Common myeloid progenitor, CD34-positive (primary cell): ENCODE data around the gene TRIM14.
"Not testable (repeated sequence)": the region's sequence is repeated elsewhere in the genome, so short reads cannot be mapped to it uniquely, and the experiment has no call there.

ENCODE experiments used
- CTCF ChIA-PET: fragments of 350-600 bp; sonication (Branson Sonifier 250); formaldehyde crosslinking; loops from one replicate; lab custom pipeline; 2021; ENCODE audit warnings: antibody characterized with exemption; lab: Charles Lee
- POLR2A ChIA-PET: fragments of 350-600 bp; sonication (Branson Sonifier 250); formaldehyde crosslinking; loops from one replicate; lab custom pipeline; 2021; ENCODE audit warnings: antibody characterized with exemption; lab: Charles Lee
- DNase-seq, 3 donors: peaks; one replicate each; pipeline versions ENCODE4 v3.0.0 to v3.0.0-alpha.2; 2013
- H3K27ac ChIP-seq, 2 experiments: 1 replicate in 1 of 2; 2 replicates in 1 of 2; pipeline ENCODE4 v1.7.0; 2013; ENCODE audit warnings: inconsistent platforms in 2 of 2, low read length in 2 of 2, mild to moderate bottlenecking in 2 of 2, low read depth in 1 of 2, moderate library complexity in 1 of 2; ENCODE audit not compliant: severe bottlenecking in 2 of 2, insufficient read depth in 1 of 2, poor library complexity in 1 of 2
- H3K27me3 ChIP-seq, 5 experiments: replicated peaks in 2 of 5; 1 replicate in 3 of 5; 2 replicates in 2 of 5; pipeline versions ENCODE4 v1.6.1 to v1.7.0; 2013; ENCODE audit warnings: low read length in 4 of 5, mild to moderate bottlenecking in 2 of 5, moderate library complexity in 2 of 5, inconsistent platforms in 1 of 5; ENCODE audit not compliant: insufficient read depth in 5 of 5, control insufficient read depth in 4 of 5
- H3K36me3 ChIP-seq, 4 experiments: 1 replicate in 2 of 4; 2 replicates in 2 of 4; pipeline versions ENCODE4 v1.6.1 to v1.7.0; 2013; ENCODE audit warnings: low read length in 3 of 4, control low read depth in 1 of 4, mild to moderate bottlenecking in 1 of 4; ENCODE audit not compliant: control insufficient read depth in 4 of 4, insufficient read depth in 4 of 4
- H3K4me1 ChIP-seq, 4 experiments: 1 replicate in 3 of 4; 2 replicates in 1 of 4; pipeline versions ENCODE4 v1.6.1 to v1.7.1; 2013; ENCODE audit warnings: low read length in 3 of 4, mild to moderate bottlenecking in 3 of 4, control low read depth in 1 of 4, inconsistent platforms in 1 of 4, moderate library complexity in 1 of 4; ENCODE audit not compliant: control insufficient read depth in 4 of 4, insufficient read depth in 4 of 4; ENCODE audit errors: control extremely low read depth in 1 of 4
- H3K4me3 ChIP-seq, 7 experiments: 1 replicate in 4 of 7; 2 replicates in 3 of 7; pipeline versions ENCODE4 v1.5.1 to v1.7.0; 2013; ENCODE audit warnings: mild to moderate bottlenecking in 7 of 7, low read length in 6 of 7, moderate library complexity in 6 of 7, inconsistent platforms in 2 of 7, low read depth in 2 of 7, control low read depth in 1 of 7; ENCODE audit not compliant: insufficient read depth in 4 of 7, control insufficient read depth in 1 of 7; ENCODE audit errors: extremely low read depth in 1 of 7
- H3K9me3 ChIP-seq, 5 experiments: 1 replicate in 4 of 5; 2 replicates in 1 of 5; pipeline versions ENCODE4 v1.6.1 to v1.7.1; 2013; ENCODE audit warnings: low read length in 4 of 5, mild to moderate bottlenecking in 2 of 5, inconsistent platforms in 1 of 5, low read depth in 1 of 5, moderate library complexity in 1 of 5; ENCODE audit not compliant: control insufficient read depth in 4 of 5, insufficient read depth in 2 of 5; ENCODE audit errors: control extremely low read depth in 1 of 5
- WGBS: methylation state at CpG from one replicate; pipeline ENCODE4 v1.1.5; 2013; ENCODE audit not compliant: insufficient coverage; 5-methylcytosine and 5-hydroxymethylcytosine counted together

The TRIM14 gene

DNA sequence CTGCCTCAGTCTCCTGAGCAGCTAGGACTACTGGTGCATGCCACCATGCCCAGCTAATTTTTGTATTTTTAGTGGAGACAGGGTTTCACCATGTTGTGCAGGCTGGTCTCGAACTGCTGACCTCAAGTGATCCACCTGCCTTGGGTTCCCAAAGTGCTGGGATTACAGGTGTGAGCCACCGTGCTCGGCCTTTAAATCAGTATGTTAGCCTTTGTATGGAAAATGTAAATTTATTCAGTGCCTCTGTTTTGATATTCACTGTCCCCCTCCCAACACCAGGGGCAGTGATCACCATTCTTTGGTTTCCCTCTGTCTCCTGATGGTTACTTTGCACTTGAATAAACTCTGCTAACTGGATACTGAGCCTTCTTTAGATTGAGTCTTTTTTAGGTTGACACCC is 28.3 kb downstream of the TRIM14 start:
- H3K27ac ChIP-seq, H3K4me3 ChIP-seq, H3K4me1 ChIP-seq, DNase-seq, H3K9me3 ChIP-seq, H3K27me3 ChIP-seq: not testable (repeated sequence)
- ChIA-PET CTCF (interaction anchor here (1.2 to 1.4 kb wide), 2 partner anchors 9 to 11 kb away, joined by 3 read pairs; no protein-coding TSS in a partner anchor), POLR2A (interaction anchor here (0.6 kb wide), 1 partner anchor 43 kb away, joined by 4 read pairs; no protein-coding TSS in a partner anchor)
- 89% methylated on average over 3 of the region's 3 CpGs for WGBS
- peaks cover 2 to 55% (median 36%) of the 10 kb centered on the region in 4 experiments for H3K36me3 ChIP-seq

DNA sequence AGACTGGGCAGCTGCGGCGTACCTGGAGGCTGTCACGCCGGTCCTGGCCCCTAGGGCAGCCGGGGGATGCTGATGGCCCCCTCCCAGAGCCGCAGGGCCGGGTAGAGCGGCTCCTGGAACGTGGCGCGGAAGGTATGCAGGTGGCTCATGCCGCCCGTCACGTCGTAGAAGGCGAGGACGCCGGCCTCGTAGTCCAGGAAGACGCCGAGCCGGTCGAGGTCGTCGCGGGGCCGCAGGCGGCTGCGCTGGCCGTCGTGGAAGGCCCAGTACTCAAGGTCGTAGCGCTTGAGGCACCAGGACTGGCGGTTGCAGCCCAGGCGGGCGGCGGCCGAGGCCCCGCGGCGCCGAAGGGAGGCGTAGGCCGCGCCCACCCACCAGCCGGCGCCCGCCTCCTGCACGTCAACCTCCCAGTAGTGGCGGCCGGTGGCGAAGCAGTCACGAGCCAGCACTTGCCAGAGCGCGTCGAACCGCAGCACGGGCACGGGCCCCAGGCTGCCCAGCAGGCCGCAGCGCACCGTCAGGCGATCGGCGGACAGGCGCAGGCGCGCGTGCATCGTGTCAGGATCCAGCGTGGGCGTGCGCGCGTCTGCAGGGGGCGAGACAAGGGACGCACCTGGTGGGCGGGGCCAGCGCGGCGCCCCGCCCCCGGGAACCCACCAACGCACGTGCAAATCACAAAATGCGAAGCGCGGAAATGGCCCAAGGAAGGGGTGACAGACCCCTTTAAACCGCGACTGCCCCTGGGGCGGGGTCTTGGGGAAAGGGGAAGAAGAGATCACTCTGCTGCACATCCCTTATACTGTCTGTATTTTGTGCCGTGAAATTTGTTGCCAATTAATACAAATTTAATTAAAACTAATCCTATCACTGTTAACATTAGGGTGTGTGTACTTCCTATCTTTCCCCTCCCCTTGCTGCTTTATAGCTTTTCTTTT is 31.3 kb downstream of the TRIM14 start:
- peaks cover 0 to 10% (median 4%) of the 10 kb centered on the region in 4 experiments for H3K4me1 ChIP-seq
- H3K36me3 ChIP-seq = peaks cover 7 to 61% (median 42%) of the 10 kb centered on the region in 4 experiments
- no peaks in the 10 kb centered on the region for H3K9me3 ChIP-seq
- ChIA-PET CTCF (interaction anchor here (1.1 to 2.0 kb wide), 3 partner anchors 11 to 688 kb away, joined by 3 to 15 read pairs (median 4); no protein-coding TSS in a partner anchor), POLR2A (no interaction called here)
- H3K4me3 ChIP-seq = peak overlapping the region in 3 of 7 experiments; percentile 45 to 61 (median 56)
- H3K27ac ChIP-seq = no peak overlapping the region
- DNase-seq = peak; percentile 81 to 93 (median 90)
- 56% methylated on average over 66 of the region's 92 CpGs for WGBS
- H3K27me3 ChIP-seq = no peaks in the 10 kb centered on the region

DNA sequence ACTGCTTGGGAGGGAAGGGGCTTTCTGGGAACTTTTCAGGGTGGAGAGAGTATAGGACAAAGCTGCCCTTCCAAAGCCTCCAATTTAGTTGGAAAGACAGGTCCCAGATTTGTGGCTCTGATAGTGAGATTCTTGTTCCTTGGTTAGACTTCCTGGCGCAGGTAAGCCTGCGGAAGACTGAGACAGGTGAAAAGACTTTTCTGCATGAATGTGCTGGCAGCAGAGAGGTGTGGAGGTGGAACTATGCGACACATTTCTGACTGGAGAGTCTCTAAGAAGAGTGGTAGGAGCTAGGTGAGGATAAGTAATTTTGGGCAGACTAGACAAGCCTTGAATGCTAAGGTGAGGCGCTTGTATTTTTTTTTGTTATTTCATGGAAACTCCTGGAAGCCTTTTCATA is 32.6 kb downstream of the TRIM14 start:
- Histone ChIP-seq H3K36me3 (peaks cover 16 to 68% (median 49%) of the 10 kb centered on the region in 4 experiments), H3K27me3 (no peaks in the 10 kb centered on the region), H3K4me1 (peaks cover 0 to 10% (median 4%) of the 10 kb centered on the region in 4 experiments), H3K27ac (peak overlapping the region in 1 of 2 experiments; percentile 31), H3K9me3 (no peaks in the 10 kb centered on the region), H3K4me3 (no peak overlapping the region)
- CTCF ChIA-PET = interaction anchor here (1.1 to 2.6 kb wide), 6 partner anchors 12 to 689 kb away, joined by 3 to 10 read pairs (median 4); no protein-coding TSS in a partner anchor
- POLR2A ChIA-PET = interaction anchor here (0.5 to 0.6 kb wide), 2 partner anchors 164 to 180 kb away, joined by 3 to 4 read pairs; no protein-coding TSS in a partner anchor
- 97% methylated on average over 4 of the region's 4 CpGs for WGBS
- no peak for DNase-seq

DNA sequence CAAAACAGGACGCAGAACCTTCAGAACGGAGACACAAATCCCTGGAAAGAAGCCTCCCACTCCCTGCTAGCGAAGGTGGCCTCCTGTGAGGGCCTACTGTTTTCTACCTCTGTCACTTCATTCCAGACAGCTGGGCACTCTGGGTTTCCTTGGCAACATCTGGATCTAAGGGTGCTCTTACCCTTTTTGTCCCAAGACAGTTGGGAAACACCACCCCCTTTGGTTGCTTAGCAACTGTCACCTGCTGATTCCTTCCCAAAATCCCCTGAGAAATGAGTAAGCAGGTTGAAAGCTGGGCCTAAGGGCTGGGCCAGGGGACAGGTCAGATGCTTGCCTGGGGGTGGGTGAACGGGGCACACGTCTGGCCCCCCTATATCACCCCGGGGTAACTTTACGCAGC is 33.1 kb downstream of the TRIM14 start:
- no peaks in the 10 kb centered on the region for H3K9me3 ChIP-seq
- ChIA-PET CTCF (interaction anchor here (1.2 to 2.6 kb wide), 4 partner anchors 12 to 119 kb away, joined by 3 to 10 read pairs (median 4); no protein-coding TSS in a partner anchor), POLR2A (interaction anchor here (0.5 kb wide), 1 partner anchor 180 kb away, joined by 4 read pairs; no protein-coding TSS in a partner anchor)
- H3K27me3 ChIP-seq = no peaks in the 10 kb centered on the region
- H3K36me3 ChIP-seq = peaks cover 16 to 73% (median 52%) of the 10 kb centered on the region in 4 experiments
- H3K4me3 ChIP-seq = no peak overlapping the region
- DNase-seq = peak in 1 of 3 donors; percentile 15
- peaks cover 0 to 10% (median 4%) of the 10 kb centered on the region in 4 experiments for H3K4me1 ChIP-seq
- WGBS = 90% methylated on average over 7 of the region's 7 CpGs
- peak overlapping the region in 1 of 2 experiments; percentile 31 for H3K27ac ChIP-seq

DNA sequence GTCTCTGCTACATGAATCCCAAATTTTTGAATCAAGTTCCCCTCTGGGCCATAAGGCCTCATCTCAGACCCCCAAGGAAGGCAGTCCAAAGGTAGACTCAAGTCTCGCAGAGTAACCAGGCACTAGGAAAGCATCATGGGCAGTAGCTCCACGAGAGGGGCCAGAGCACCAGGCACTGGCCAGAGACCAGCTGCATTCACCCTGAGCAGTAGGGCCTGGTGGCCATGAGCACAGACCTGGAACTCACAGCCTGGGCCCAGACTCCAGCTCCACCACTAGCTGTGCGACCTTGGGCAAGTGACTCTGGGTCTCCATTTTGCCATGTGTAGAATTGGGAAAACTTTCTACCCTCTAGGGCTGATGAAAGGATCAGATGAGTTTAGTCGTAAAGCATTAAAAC is 34.0 kb downstream of the TRIM14 start:
- Histone ChIP-seq H3K36me3 (peaks cover 19 to 82% (median 55%) of the 10 kb centered on the region in 4 experiments), H3K4me1 (peaks cover 0 to 10% (median 4%) of the 10 kb centered on the region in 4 experiments), H3K9me3 (no peaks in the 10 kb centered on the region), H3K27me3 (no peaks in the 10 kb centered on the region), H3K4me3 (no peak overlapping the region), H3K27ac (no peak overlapping the region)
- ChIA-PET CTCF (interaction anchor here (0.7 to 2.6 kb wide), 3 partner anchors 14 to 17 kb away, joined by 3 to 10 read pairs (median 5); no protein-coding TSS in a partner anchor), POLR2A (no interaction called here)
- DNase-seq = no peak
- WGBS = 98% methylated on average over 3 of the region's 4 CpGs

DNA sequence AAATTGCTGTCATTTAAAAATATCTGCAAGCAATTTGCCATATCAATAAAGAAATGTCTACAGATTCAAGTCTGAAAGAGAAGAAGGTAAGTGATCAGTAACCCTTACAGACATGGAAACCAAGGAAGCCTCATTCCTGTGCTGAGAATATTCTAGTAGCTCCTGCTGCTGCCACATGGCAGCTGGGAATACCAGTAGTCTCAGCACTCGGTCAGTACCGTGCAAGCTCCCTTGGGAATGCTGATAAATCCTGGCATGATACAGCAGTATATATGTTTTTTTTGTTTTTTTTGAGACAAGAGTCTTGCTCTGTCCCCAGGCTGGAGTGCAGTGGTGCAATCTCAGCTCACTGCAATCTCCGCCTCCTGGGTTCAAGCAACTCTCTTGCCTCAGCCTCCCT is 34.6 kb downstream of the TRIM14 start:
- 97% methylated on average over 3 of the region's 3 CpGs for WGBS
- no peak overlapping the region for H3K4me3 ChIP-seq
- DNase-seq = no peak
- peaks cover 22 to 86% (median 54%) of the 10 kb centered on the region in 4 experiments for H3K36me3 ChIP-seq
- no peaks in the 10 kb centered on the region for H3K9me3 ChIP-seq
- POLR2A ChIA-PET = no interaction called here
- H3K27me3 ChIP-seq = no peaks in the 10 kb centered on the region
- H3K27ac ChIP-seq = no peak overlapping the region
- H3K4me1 ChIP-seq = peaks cover 0 to 10% (median 4%) of the 10 kb centered on the region in 4 experiments
- CTCF ChIA-PET = interaction anchor here (0.7 to 2.6 kb wide), 4 partner anchors 13 to 26 kb away, joined by 3 to 10 read pairs (median 4); no protein-coding TSS in a partner anchor
